HG03066 (cell line): ENCODE measurements around the gene PPARD.
"Not testable (repeated sequence)": the region's sequence is repeated elsewhere in the genome, so short reads cannot be mapped to it uniquely, and the experiment has no call there.

Experiments
- ATAC-seq: cut with Tn5 transposase; IDR thresholded peaks from one replicate; pipeline ENCODE4 v1.9.1; 2021; ENCODE audit warnings: low read depth; ENCODE audit not compliant: unreplicated experiment

The PPARD gene

GRCh38 chr6:35372633-35373032 lies 30.3 kb downstream of the PPARD start:
- no peak for ATAC-seq

- ATAC-seq = no peak
These were observed 33.9 kb downstream of the PPARD start for GRCh38 chr6:35376281-35376680.

- no peak for ATAC-seq
These were observed 34.6 kb downstream of the PPARD start for GRCh38 chr6:35377002-35377401.

GRCh38 chr6:35378261-35378660 lies 35.9 kb downstream of the PPARD start:
- ATAC-seq = no peak

GRCh38 chr6:35381132-35381531 lies 38.8 kb downstream of the PPARD start:
- no peak for ATAC-seq

- ATAC-seq = no peak
These were observed 39.7 kb downstream of the PPARD start for GRCh38 chr6:35382015-35382414.

- ATAC-seq = no peak
These were observed 43.3 kb downstream of the PPARD start for GRCh38 chr6:35385457-35386202.

GRCh38 chr6:35386989-35387388 lies 44.6 kb downstream of the PPARD start:
- ATAC-seq = no peak

GRCh38 chr6:35388030-35388429 lies 45.7 kb downstream of the PPARD start:
- ATAC-seq = no peak

GRCh38 chr6:35388772-35389352 lies 46.5 kb downstream of the PPARD start:
- ATAC-seq = no peak

GRCh38 chr6:35389386-35389785 lies 47.0 kb downstream of the PPARD start:
- ATAC-seq = not testable (repeated sequence)

- ATAC-seq = no peak
These were observed 49.0 kb downstream of the PPARD start for GRCh38 chr6:35391240-35391968.

GRCh38 chr6:35392111-35392702 lies 49.8 kb downstream of the PPARD start:
- ATAC-seq = no peak

GRCh38 chr6:35392773-35393672 lies 50.7 kb downstream of the PPARD start:
- no peak for ATAC-seq

- ATAC-seq = no peak
These were observed 54.6 kb downstream of the PPARD start for GRCh38 chr6:35396991-35397390.

GRCh38 chr6:35397806-35398418 lies 55.6 kb downstream of the PPARD start:
- no peak for ATAC-seq

GRCh38 chr6:35398526-35398925 lies 56.2 kb downstream of the PPARD start:
- ATAC-seq = no peak

GRCh38 chr6:35400111-35400510 lies 57.8 kb downstream of the PPARD start:
- no peak for ATAC-seq

- ATAC-seq = no peak
These were observed 58.5 kb downstream of the PPARD start for GRCh38 chr6:35400901-35401311.

GRCh38 chr6:35401514-35401913 lies 59.2 kb downstream of the PPARD start:
- ATAC-seq = no peak
